A549 (cell line): ENCODE measurements around the gene CYP4X1.

Source experiments
- CBX2 ChIP-seq: fragments of 200-600 bp; sonication (generic); IDR thresholded peaks from 2 replicates; pipeline ENCODE4 v1.6.1; 2016; ENCODE audit warnings: low read depth, mild to moderate bottlenecking, borderline replicate concordance
- HOXA7 ChIP-seq: fragments of 250-450 bp; sonication (Bioruptor Pico); IDR thresholded peaks from 2 replicates; pipeline ENCODE4 v1.5.0; 2020; ENCODE audit warnings: mild to moderate bottlenecking, moderate library complexity
- MAZ ChIP-seq: fragments of 150-350 bp; IDR thresholded peaks from 2 replicates; pipeline ENCODE4 v1.6.1; 2014; ENCODE audit warnings: antibody characterized with exemption, low read depth, low read length, borderline replicate concordance
- NPAS2 ChIP-seq: fragments of 250-450 bp; sonication (Bioruptor Pico); IDR thresholded peaks from 2 replicates; pipeline ENCODE4 v1.8.0; 2022; ENCODE audit warnings: mild to moderate bottlenecking, moderate library complexity, borderline replicate concordance
- POLR2A ChIP-seq: IDR thresholded peaks from 2 replicates; pipeline ENCODE4 v1.6.1; 2012; ENCODE audit warnings: mild to moderate bottlenecking, low read length
- ZSCAN20 ChIP-seq: fragments of 250-450 bp; sonication (Bioruptor Pico); IDR thresholded peaks from 2 replicates; pipeline ENCODE4 v1.8.0; 2022; ENCODE audit warnings: mild to moderate bottlenecking, moderate library complexity
- TF ChIP-seq, protein P1 (sequence below): fragments of >200 bp; sonication (Bioruptor Twin); formaldehyde crosslinking; IDR thresholded peaks from 3 replicates; pipeline ENCODE4 v1.5.1; 2016
- TF ChIP-seq, protein P2 (sequence below): fragments of 250-450 bp; sonication (Bioruptor Pico); IDR thresholded peaks from 2 replicates; pipeline ENCODE4 v1.5.0; 2021; ENCODE audit warnings: mild to moderate bottlenecking, moderate library complexity, borderline replicate concordance

DNA sequence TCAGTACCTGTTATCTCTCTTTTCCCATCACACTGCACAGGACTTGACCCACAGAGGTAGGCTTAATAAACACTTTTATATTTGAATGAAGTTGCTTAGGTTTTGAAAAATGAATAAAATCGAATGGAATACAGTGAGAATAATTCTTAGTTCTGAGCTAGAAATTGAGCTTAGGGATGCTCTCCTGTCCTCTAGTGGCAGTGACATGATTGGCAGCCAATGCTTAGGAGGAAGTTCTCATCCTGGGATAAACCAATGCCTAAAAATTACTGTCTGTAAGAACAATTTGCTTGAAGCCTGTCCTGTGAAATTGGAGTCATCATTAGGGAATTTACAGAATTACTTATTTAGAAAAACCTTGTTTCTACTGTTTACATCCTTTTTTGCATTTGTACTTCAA is 21.3 kb upstream of the CYP4X1 start:
- TF ChIP-seq, protein P1, sequence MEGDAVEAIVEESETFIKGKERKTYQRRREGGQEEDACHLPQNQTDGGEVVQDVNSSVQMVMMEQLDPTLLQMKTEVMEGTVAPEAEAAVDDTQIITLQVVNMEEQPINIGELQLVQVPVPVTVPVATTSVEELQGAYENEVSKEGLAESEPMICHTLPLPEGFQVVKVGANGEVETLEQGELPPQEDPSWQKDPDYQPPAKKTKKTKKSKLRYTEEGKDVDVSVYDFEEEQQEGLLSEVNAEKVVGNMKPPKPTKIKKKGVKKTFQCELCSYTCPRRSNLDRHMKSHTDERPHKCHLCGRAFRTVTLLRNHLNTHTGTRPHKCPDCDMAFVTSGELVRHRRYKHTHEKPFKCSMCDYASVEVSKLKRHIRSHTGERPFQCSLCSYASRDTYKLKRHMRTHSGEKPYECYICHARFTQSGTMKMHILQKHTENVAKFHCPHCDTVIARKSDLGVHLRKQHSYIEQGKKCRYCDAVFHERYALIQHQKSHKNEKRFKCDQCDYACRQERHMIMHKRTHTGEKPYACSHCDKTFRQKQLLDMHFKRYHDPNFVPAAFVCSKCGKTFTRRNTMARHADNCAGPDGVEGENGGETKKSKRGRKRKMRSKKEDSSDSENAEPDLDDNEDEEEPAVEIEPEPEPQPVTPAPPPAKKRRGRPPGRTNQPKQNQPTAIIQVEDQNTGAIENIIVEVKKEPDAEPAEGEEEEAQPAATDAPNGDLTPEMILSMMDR: no peak
- TF ChIP-seq MAZ (no peak), POLR2A (no peak), CBX2 (no peak), NPAS2 (no peak), ZSCAN20 (CRISPR knock-in tag) (no peak), HOXA7 (CRISPR knock-in tag) (no peak)
- TF ChIP-seq, protein P2, sequence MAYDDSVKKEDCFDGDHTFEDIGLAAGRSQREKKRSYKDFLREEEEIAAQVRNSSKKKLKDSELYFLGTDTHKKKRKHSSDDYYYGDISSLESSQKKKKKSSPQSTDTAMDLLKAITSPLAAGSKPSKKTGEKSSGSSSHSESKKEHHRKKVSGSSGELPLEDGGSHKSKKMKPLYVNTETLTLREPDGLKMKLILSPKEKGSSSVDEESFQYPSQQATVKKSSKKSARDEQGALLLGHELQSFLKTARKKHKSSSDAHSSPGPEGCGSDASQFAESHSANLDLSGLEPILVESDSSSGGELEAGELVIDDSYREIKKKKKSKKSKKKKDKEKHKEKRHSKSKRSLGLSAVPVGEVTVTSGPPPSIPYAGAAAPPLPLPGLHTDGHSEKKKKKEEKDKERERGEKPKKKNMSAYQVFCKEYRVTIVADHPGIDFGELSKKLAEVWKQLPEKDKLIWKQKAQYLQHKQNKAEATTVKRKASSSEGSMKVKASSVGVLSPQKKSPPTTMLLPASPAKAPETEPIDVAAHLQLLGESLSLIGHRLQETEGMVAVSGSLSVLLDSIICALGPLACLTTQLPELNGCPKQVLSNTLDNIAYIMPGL (CRISPR knock-in tag): no peak
